Kidney (tissue), 14 donors: Measurements from ENCODE around the gene CPT2. TPM values are rescaled to one million over a fixed set of nuclear protein-coding genes. Genes with fewer than 3 reads are reported as not detected.

Experiments used
- DNase-seq, 5 donors: peaks; one replicate each; pipeline ENCODE4 v3.0.0-alpha.2; 2013 to 2020
- FAIRE-seq: peaks from 2 replicates; lab custom pipeline; 2012; peaks lifted over from hg19 to GRCh38; lab: Jason Lieb, UNC
- H3K27ac ChIP-seq, 2 donors: one replicate each; pipeline ENCODE4 v1.7.0; 2013; ENCODE audit warnings: low read depth in 2 of 2, low read length in 2 of 2, inconsistent platforms in 1 of 2
- H3K27me3 ChIP-seq: one replicate; pipeline ENCODE4 v1.7.1; 2013; ENCODE audit warnings: low read length, inconsistent platforms; ENCODE audit not compliant: control insufficient read depth, insufficient read depth
- H3K36me3 ChIP-seq, 3 donors: one replicate each; pipeline versions ENCODE4 v1.7.0 to v1.7.1; 2013; ENCODE audit warnings: low read length in 3 of 3, control low read depth in 1 of 3, inconsistent platforms in 1 of 3; ENCODE audit not compliant: insufficient read depth in 3 of 3, control insufficient read depth in 2 of 3
- H3K4me1 ChIP-seq, 3 donors: one replicate each; pipeline versions ENCODE4 v1.7.0 to v1.7.1; 2013; ENCODE audit warnings: low read length in 3 of 3, inconsistent platforms in 1 of 3, low read depth in 1 of 3; ENCODE audit not compliant: control insufficient read depth in 2 of 3, insufficient read depth in 2 of 3
- H3K4me3 ChIP-seq, 3 donors: one replicate each; pipeline versions ENCODE4 v1.7.0 to v1.8.1; 2013; ENCODE audit warnings: low read length in 3 of 3, control low read depth in 1 of 3, inconsistent platforms in 1 of 3
- H3K9ac ChIP-seq, 3 donors: one replicate each; pipeline versions ENCODE4 v1.7.0 to v1.7.1; 2013; ENCODE audit warnings: low read length in 3 of 3, control low read depth in 1 of 3, inconsistent platforms in 1 of 3
- H3K9me3 ChIP-seq, 3 donors: one replicate each; pipeline versions ENCODE4 v1.7.0 to v1.7.1; 2013; ENCODE audit warnings: low read length in 3 of 3, control low read depth in 1 of 3, inconsistent platforms in 1 of 3; ENCODE audit not compliant: control insufficient read depth in 2 of 3, insufficient read depth in 1 of 3
- intact Hi-C: fragments of 100-400 bp; cut with DNase I; formaldehyde crosslinking; loops from one replicate; pipeline ENCODE4 v1.11.1; 2022
- polyA plus RNA-seq: library from polyadenylated mRNA; stranded (reverse); fragments of 350-450 nt; fragmentation: Illumina TruSeq; extraction: RNeasy Lipid Tissue Mini Kit (QIAGEN cat#74804); gene quantifications from one replicate; pipeline ENCODE4 v1.2.3, GENCODE V29; 2014; ENCODE audit warnings: low read depth, low replicate concordance; ENCODE audit not compliant: insufficient read depth
- total RNA-seq: library from RNA; stranded (reverse); fragmentation: NEBNext Ultra II Directional; extraction: Animal tissue kit (Norgen Biotek cat#: 25700); gene quantifications from one replicate; pipeline ENCODE4 v1.2.1, GENCODE V29; 2021
- TF ChIP-seq, protein P1 (sequence below): IDR thresholded peaks from 3 replicates; pipeline ENCODE4 v1.5.1; 2012; ENCODE audit warnings: mild to moderate bottlenecking, moderate library complexity, borderline replicate concordance; ENCODE audit not compliant: insufficient read depth; ENCODE audit errors: extremely low read depth
- donor health status: control.
- donor health status: control.
- donor health status: control.
- donor health status: control.
- donor health status: control.
- donor health status: DM: yes; HTN: yes; CAD: no.
- donor health status: Normal renal cell carcinoma (clear cell type).

The CPT2 gene
- total and polyA plus RNA-seq, 2 donors from 2014 or later: 24.2 to 57.7 TPM

DNA sequence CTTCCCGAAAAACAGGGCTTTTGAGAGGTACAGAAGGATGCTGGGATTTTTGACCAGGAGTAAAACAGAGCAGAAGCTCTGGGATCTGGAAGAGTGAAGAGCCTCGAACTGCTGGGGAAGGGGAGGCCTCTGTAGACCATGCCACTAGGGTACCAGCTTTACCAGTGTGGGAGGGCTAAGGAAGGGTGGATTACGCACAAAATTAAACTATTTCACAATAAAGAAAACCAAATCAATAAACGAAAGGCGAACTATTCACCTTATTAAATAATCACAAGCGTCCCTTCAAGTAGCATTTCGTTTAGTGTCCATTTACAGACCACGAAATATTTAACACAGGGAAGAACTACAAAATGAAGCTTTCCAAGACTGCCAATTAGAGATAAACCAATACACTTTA is 23.1 kb downstream of the CPT2 start:
- FAIRE-seq (no peak), DNase-seq (no peak)
- no peaks in the 10 kb centered on the region for H3K27me3 ChIP-seq
- intact Hi-C loops: no loop called here
- H3K9me3 ChIP-seq: no peaks in the 10 kb centered on the region
- H3K36me3 ChIP-seq: peaks cover 0 to 14% (median 7%) of the 10 kb centered on the region in 3 donors
- peak overlapping the region; percentile 20 to 88 (median 41) for H3K9ac ChIP-seq
- TF ChIP-seq, protein P1, sequence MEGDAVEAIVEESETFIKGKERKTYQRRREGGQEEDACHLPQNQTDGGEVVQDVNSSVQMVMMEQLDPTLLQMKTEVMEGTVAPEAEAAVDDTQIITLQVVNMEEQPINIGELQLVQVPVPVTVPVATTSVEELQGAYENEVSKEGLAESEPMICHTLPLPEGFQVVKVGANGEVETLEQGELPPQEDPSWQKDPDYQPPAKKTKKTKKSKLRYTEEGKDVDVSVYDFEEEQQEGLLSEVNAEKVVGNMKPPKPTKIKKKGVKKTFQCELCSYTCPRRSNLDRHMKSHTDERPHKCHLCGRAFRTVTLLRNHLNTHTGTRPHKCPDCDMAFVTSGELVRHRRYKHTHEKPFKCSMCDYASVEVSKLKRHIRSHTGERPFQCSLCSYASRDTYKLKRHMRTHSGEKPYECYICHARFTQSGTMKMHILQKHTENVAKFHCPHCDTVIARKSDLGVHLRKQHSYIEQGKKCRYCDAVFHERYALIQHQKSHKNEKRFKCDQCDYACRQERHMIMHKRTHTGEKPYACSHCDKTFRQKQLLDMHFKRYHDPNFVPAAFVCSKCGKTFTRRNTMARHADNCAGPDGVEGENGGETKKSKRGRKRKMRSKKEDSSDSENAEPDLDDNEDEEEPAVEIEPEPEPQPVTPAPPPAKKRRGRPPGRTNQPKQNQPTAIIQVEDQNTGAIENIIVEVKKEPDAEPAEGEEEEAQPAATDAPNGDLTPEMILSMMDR: no peak
- peaks cover 3 to 16% (median 12%) of the 10 kb centered on the region in 3 donors for H3K4me1 ChIP-seq
- H3K27ac ChIP-seq: peak overlapping the region; percentile 99
- H3K4me3 ChIP-seq: peak overlapping the region; percentile 89 to 90 (median 89)

DNA sequence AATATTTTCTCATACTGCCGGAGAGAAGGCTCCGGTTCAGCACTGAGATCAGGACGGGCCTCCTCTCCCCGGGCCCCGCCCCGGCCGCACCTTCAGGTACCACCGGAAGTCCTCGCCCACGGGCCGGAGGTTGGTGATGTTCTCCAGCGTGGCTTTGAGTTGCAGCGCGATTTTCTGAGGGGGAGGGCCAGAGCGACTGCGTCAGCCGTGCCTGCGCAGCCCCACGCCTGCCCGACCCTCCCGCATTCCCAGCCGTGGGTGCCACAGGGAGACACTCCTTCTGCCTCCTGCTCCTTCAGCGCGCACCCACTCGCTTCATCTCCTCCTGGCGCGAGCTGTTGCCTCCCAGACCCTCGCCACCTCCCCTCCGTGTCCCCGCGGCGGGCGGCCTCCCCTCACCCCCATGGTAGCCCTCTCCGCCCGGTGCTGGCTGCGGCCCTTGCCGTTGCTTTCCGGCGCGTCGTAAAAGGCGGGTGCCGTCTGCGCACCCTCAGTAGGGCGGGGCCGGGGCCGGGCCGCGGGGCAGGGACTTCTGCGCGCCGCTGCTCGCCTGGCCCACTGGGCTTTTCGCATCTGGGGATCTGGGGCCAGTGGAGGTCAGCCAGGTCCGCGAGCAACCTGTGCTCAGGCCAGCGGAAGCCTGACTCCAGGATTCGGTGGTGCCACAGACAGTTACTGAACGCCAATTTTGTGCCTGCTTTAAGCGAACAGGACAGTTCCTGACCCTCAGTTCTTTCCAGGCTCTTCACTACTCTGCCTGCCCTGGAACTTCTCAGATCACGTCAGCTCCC is 23.7 kb downstream of the CPT2 start, which contains the start of gene CZIB:
CZIB (minus strand) TSS at position 464 of the 791 bp plus-strand sequence; CDS start at position 405, 59 bp downstream.
- FAIRE-seq (no peak), DNase-seq (peak; percentile 93 to 98 (median 97))
- Histone ChIP-seq H3K27me3 (no peaks in the 10 kb centered on the region), H3K4me3 (peak within 1 kb of the TSS; percentile 89 to 95 (median 90)), H3K9ac (peak within 1 kb of the TSS; percentile 81 to 93 (median 88)), H3K36me3 (peaks cover 0 to 14% (median 7%) of the 10 kb centered on the region in 3 donors), H3K27ac (peak within 1 kb of the TSS; percentile 99), H3K4me1 (peaks cover 3 to 16% (median 12%) of the 10 kb centered on the region in 3 donors), H3K9me3 (no peaks in the 10 kb centered on the region)
- TF ChIP-seq, protein P1: no peak
- intact Hi-C loops: no loop called here

DNA sequence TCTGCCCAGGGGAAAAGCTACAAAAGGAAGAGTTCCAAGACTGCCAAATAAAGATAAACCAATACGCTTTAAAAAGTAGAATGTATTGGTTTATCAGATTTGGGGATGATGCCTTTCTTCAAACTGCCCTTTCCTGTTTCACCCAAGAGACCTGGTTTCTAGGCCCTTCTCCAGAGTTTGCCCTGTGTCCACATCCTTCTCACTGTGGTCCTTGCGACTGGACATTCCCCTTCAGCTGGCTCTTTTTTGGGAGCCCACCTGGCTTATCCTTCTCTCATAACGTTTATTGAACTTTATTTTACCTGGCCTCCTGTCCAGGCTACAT is 24.3 kb downstream of the CPT2 start:
- Histone ChIP-seq H3K4me3 (peak overlapping the region; percentile 80 to 95 (median 90)), H3K9me3 (no peaks in the 10 kb centered on the region), H3K9ac (peak overlapping the region; percentile 69 to 88 (median 85)), H3K36me3 (peaks cover 0 to 14% (median 7%) of the 10 kb centered on the region in 3 donors), H3K27ac (peak overlapping the region; percentile 99), H3K4me1 (peaks cover 3 to 16% (median 12%) of the 10 kb centered on the region in 3 donors), H3K27me3 (no peaks in the 10 kb centered on the region)
- TF ChIP-seq, protein P1: no peak
- no peak for DNase-seq
- intact Hi-C loops: no loop called here
- no peak for FAIRE-seq
